IPS-18a (cell line): ENCODE data around the gene SLC43A3.
"Not testable (repeated sequence)": the region's sequence is repeated elsewhere in the genome, so short reads cannot be mapped to it uniquely, and the experiment has no call there.

Source experiments
- H3K27ac ChIP-seq: one replicate; pipeline ENCODE4 v1.5.1; 2013; ENCODE audit warnings: low read length
- H3K27me3 ChIP-seq: one replicate; pipeline ENCODE4 v1.6.1; 2013; ENCODE audit warnings: mild to moderate bottlenecking, low read length; ENCODE audit not compliant: control insufficient read depth, insufficient read depth
- H3K36me3 ChIP-seq: one replicate; pipeline ENCODE4 v1.6.1; 2013; ENCODE audit warnings: low read depth, low read length; ENCODE audit not compliant: control insufficient read depth
- H3K4me1 ChIP-seq: one replicate; pipeline ENCODE4 v1.6.1; 2013; ENCODE audit warnings: low read depth, low read length; ENCODE audit not compliant: control insufficient read depth
- H3K4me3 ChIP-seq: one replicate; pipeline ENCODE4 v1.5.1; 2013; ENCODE audit warnings: low read length
- H3K9ac ChIP-seq: one replicate; pipeline ENCODE4 v1.6.1; 2013; ENCODE audit warnings: mild to moderate bottlenecking, low read length, moderate library complexity
- H3K9me3 ChIP-seq: one replicate; pipeline ENCODE4 v1.6.1; 2013; ENCODE audit warnings: low read depth, low read length; ENCODE audit not compliant: control insufficient read depth

The SLC43A3 gene

GRCh38 chr11:57409321-57410100 is 17.4 kb downstream of the SLC43A3 start:
- Histone ChIP-seq H3K4me3 (no peak overlapping the region), H3K9ac (no peak overlapping the region), H3K27me3 (no peaks in the 10 kb centered on the region), H3K4me1 (no peaks in the 10 kb centered on the region), H3K27ac (no peak overlapping the region), H3K36me3 (peaks cover 45% of the 10 kb centered on the region), H3K9me3 (no peaks in the 10 kb centered on the region)

- Histone ChIP-seq H3K4me1 (no peaks in the 10 kb centered on the region), H3K9ac (no peak overlapping the region), H3K9me3 (no peaks in the 10 kb centered on the region), H3K27ac (no peak overlapping the region), H3K27me3 (no peaks in the 10 kb centered on the region), H3K36me3 (peaks cover 39% of the 10 kb centered on the region), H3K4me3 (no peak overlapping the region)
Measured at GRCh38 chr11:57408771-57409170, 18.1 kb downstream of the SLC43A3 start.

DNA sequence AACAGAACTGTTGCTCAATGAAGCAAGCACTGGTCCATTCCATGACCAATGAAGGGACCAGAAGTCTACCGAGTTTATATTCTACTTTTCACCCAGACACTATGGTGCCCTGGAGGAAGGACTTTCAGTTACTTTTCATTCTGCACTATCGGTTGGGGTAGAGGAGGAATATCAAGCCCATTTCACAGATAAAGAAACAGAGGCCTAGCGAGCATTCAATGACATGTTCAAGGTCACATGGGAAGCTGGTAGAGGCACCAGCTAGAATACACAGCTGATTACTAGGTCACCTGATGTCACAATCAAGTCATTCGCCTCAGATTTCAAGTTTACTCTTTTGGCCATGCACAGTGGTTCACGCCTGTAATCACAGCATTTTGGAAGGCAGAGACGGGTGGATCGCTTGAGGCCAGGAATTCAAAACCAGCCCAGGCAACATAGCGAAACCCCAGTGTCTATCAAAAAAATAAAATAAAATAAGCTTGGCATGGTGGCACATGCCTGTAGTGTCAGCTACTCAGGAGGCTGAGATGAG is 18.9 kb downstream of the SLC43A3 start:
- no peaks in the 10 kb centered on the region for H3K27me3 ChIP-seq
- H3K9me3 ChIP-seq = no peaks in the 10 kb centered on the region
- H3K9ac ChIP-seq = no peak overlapping the region
- H3K4me1 ChIP-seq = no peaks in the 10 kb centered on the region
- H3K36me3 ChIP-seq = peaks cover 31% of the 10 kb centered on the region
- no peak overlapping the region for H3K27ac ChIP-seq
- H3K4me3 ChIP-seq = no peak overlapping the region

- H3K9ac ChIP-seq = no peak overlapping the region
- peaks cover 30% of the 10 kb centered on the region for H3K36me3 ChIP-seq
- H3K27ac ChIP-seq = no peak overlapping the region
- H3K4me3 ChIP-seq = no peak overlapping the region
- H3K27me3 ChIP-seq = no peaks in the 10 kb centered on the region
- no peaks in the 10 kb centered on the region for H3K9me3 ChIP-seq
- H3K4me1 ChIP-seq = no peaks in the 10 kb centered on the region
Measured at GRCh38 chr11:57407010-57407920, 19.7 kb downstream of the SLC43A3 start.

DNA sequence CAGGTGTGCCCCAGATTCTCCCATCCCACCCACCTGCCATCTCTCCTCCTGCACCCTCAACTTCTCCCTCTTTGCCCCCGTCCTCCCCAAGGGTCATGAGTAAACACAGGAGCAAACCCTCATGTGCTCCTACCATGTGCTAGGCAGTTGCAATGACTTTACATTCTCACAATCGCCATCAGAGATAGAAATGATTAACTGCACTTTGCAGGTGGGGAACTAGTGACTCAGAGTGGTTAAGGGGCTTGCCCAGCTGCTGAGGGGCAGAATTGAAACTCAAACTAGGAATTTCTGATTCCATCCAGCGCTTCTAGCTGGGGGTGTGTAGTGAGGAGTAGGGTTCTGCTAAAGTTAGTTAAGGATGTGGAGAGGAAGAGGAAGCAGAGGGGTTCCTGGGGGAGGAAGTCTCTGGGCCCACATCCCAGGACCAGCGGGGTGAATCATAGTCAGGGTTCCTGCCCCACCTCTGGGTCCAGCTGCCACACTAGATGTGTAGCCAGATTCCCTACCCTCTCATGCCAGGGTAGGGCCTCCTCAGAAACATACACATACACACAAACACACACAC is 20.5 kb downstream of the SLC43A3 start:
- Histone ChIP-seq H3K4me1 (no peaks in the 10 kb centered on the region), H3K36me3 (peaks cover 30% of the 10 kb centered on the region), H3K27ac (no peak overlapping the region), H3K27me3 (no peaks in the 10 kb centered on the region), H3K9ac (no peak overlapping the region), H3K9me3 (no peaks in the 10 kb centered on the region), H3K4me3 (no peak overlapping the region)

GRCh38 chr11:57405271-57405860 is 21.6 kb downstream of the SLC43A3 start:
- Histone ChIP-seq H3K4me1 (no peaks in the 10 kb centered on the region), H3K27ac (no peak overlapping the region), H3K27me3 (no peaks in the 10 kb centered on the region), H3K4me3 (no peak overlapping the region), H3K9ac (no peak overlapping the region), H3K9me3 (no peaks in the 10 kb centered on the region), H3K36me3 (peaks cover 27% of the 10 kb centered on the region)

DNA sequence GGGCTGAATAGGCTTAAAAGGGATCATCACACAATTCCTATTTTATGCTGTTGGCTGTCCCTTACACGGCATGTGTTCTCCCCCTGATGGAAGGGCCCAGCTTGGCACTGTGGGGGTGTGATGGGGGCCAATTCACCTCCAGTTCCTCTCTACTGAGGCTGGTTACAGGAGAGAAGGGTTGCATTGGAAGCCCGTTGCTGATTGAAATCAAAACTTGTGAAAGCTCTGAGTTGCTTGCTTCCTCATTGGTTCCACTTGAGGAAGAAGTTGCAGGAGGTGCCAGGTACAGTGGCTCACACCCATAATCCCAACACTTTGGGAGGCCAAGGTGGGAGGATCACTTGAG is 23.1 kb downstream of the SLC43A3 start:
- no peaks in the 10 kb centered on the region for H3K9me3 ChIP-seq
- no peaks in the 10 kb centered on the region for H3K27me3 ChIP-seq
- H3K36me3 ChIP-seq = peaks cover 18% of the 10 kb centered on the region
- no peak overlapping the region for H3K27ac ChIP-seq
- H3K4me3 ChIP-seq = no peak overlapping the region
- no peaks in the 10 kb centered on the region for H3K4me1 ChIP-seq
- H3K9ac ChIP-seq = no peak overlapping the region

DNA sequence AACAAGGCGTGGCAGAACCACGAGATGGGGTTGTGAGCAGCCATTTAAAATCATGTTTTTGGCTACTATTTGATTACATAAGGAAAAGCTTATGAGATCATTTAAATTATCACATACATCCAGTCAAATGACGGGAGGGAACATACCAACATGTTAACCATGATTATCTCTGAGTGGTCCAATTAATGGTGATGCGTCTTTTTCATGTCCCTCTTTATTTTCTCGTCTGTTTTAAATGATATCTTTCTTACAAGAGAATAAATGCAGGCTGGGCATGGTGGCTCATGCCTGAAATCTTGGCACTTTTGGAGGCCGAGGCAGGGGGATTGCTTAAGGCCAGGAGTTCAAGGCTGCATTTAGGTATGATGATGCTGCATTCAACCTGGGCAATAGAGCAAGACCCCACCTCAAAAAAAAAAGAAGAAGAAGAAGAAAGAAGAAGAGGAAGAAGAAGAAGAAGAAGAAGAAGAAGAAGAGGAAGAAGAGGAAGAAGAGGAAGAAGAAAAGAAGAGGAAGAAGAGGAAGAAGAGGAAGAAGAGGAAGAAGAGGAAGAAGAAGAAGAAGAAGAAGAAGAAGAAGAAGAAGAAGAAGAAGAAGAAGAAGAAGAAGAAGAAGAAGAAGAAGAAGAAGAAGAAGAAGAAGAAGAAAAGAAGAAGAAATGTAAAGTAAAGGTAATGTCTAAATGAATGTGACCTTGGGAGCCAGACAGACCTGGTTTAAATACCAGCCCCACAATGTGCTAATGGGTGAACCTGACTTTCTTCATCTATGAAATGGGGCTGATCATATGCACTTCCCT is 23.7 kb downstream of the SLC43A3 start:
- not testable (repeated sequence) for H3K27ac ChIP-seq, H3K4me1 ChIP-seq, H3K4me3 ChIP-seq, H3K9ac ChIP-seq, H3K9me3 ChIP-seq, H3K27me3 ChIP-seq
- peaks cover 13% of the 10 kb centered on the region for H3K36me3 ChIP-seq

GRCh38 chr11:57402188-57403002 is 24.5 kb downstream of the SLC43A3 start:
- Histone ChIP-seq H3K4me1 (no peaks in the 10 kb centered on the region), H3K27me3 (no peaks in the 10 kb centered on the region), H3K9ac (no peak overlapping the region), H3K9me3 (no peaks in the 10 kb centered on the region), H3K27ac (no peak overlapping the region), H3K4me3 (no peak overlapping the region), H3K36me3 (peaks cover 5% of the 10 kb centered on the region)

- no peaks in the 10 kb centered on the region for H3K36me3 ChIP-seq
- no peak overlapping the region for H3K4me3 ChIP-seq
- peaks cover 4% of the 10 kb centered on the region for H3K27me3 ChIP-seq
- H3K9me3 ChIP-seq = no peaks in the 10 kb centered on the region
- H3K27ac ChIP-seq = no peak overlapping the region
- no peak overlapping the region for H3K9ac ChIP-seq
- H3K4me1 ChIP-seq = no peaks in the 10 kb centered on the region
Measured at GRCh38 chr11:57399972-57400578, 26.8 kb downstream of the SLC43A3 start.
